SK-N-MC (cell line): Measurements from ENCODE around the gene RETNLB.

Experiments used
- DNase-seq: peaks from one replicate; pipeline ENCODE4 v3.0.0-alpha.2; 2011; ENCODE audit warnings: low read depth, low spot score
- H3K27ac ChIP-seq: fragments of 200-600 bp; sonication (generic); 2 replicates; pipeline ENCODE4 v1.5.1; 2016; ENCODE audit warnings: mixed run types
- H3K36me3 ChIP-seq: fragments of 200-600 bp; sonication (generic); 2 replicates; pipeline ENCODE4 v1.6.1; 2017; ENCODE audit warnings: antibody characterized with exemption, low read length, mixed read lengths; ENCODE audit not compliant: insufficient read depth
- H3K4me3 ChIP-seq: fragments of 200-600 bp; sonication (generic); 2 replicates; pipeline ENCODE4 v1.5.1; 2016
- H3K9ac ChIP-seq: fragments of 200-600 bp; sonication (generic); 2 replicates; pipeline ENCODE4 v1.8.0; 2017; ENCODE audit warnings: mixed run types, mixed read lengths; ENCODE audit not compliant: insufficient read length
- H3K9me3 ChIP-seq: fragments of 200-600 bp; sonication (generic); 2 replicates; pipeline ENCODE4 v1.6.1; 2017; ENCODE audit warnings: low read depth, mild to moderate bottlenecking, antibody characterized with exemption, low read length, moderate library complexity, mixed read lengths
- EZH2 ChIP-seq: fragments of 200-600 bp; sonication (generic); IDR thresholded peaks from one replicate; pipeline ENCODE4 v1.6.1; 2017; ENCODE audit warnings: antibody characterized with exemption
- FOXP2 ChIP-seq: optimal IDR thresholded peaks from 2 replicates; pipeline ENCODE3; 2011; ENCODE audit warnings: mild to moderate bottlenecking, moderate library complexity; ENCODE audit not compliant: insufficient read depth; ENCODE audit errors: extremely low read length, control extremely low read depth
- POLR2AphosphoS5 ChIP-seq: IDR thresholded peaks from 2 replicates; pipeline ENCODE4 v1.6.1; 2012; ENCODE audit warnings: mild to moderate bottlenecking, low read depth, low read length, borderline replicate concordance

The RETNLB gene

DNA sequence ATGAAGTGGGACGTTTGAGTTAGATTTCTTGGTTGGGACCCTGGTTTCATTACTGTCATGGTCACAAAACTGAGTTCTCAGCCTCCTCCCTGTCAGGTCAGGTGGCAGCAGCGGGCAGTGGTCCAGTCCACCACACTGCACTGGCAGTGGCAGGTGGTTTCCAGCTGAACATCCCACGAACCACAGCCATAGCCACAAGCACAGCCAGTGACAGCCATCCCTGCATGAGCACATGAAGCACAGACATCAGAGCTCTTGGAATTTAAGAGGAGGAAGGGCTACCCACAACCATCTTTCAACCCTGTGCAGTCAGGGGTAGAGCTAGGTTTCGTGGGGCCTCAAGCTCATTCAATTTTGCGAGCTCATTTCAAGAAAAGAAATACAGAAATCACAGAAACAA is 1.5 kb downstream of the RETNLB start:
- Histone ChIP-seq H3K9me3 (no peaks in the 10 kb centered on the region), H3K4me3 (no peak overlapping the region), H3K9ac (no peak overlapping the region), H3K36me3 (no peaks in the 10 kb centered on the region), H3K27ac (no peak overlapping the region)
- DNase-seq = no peak
- no peak for TF ChIP-seq POLR2AphosphoS5
- TF ChIP-seq EZH2 = no peak
- no peak for TF ChIP-seq FOXP2

DNA sequence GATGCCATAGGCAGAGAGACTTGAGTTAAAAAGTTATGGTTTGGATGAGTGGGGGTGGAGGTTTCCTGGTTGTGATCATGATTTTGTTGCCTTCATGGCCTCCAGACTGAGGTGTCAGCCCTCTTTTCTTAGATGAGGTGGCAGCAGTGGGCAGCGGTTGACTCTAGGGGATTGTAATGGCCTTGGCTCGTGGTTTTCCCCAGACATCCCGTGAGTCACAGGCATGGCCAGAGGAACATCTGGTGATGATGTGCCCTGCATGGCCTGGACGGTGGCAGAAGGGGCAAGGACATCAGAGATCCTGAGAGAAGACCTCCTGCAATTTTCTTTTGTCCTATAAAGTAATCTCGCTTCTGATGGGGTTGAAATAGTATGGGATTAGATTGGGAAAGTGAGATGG is 12.4 kb downstream of the RETNLB start:
- no peak for TF ChIP-seq FOXP2
- TF ChIP-seq POLR2AphosphoS5 = no peak
- TF ChIP-seq EZH2 = no peak
- no peaks in the 10 kb centered on the region for H3K9me3 ChIP-seq
- DNase-seq = no peak
- H3K27ac ChIP-seq = no peak overlapping the region
- no peak overlapping the region for H3K9ac ChIP-seq
- H3K4me3 ChIP-seq = no peak overlapping the region
- no peaks in the 10 kb centered on the region for H3K36me3 ChIP-seq

DNA sequence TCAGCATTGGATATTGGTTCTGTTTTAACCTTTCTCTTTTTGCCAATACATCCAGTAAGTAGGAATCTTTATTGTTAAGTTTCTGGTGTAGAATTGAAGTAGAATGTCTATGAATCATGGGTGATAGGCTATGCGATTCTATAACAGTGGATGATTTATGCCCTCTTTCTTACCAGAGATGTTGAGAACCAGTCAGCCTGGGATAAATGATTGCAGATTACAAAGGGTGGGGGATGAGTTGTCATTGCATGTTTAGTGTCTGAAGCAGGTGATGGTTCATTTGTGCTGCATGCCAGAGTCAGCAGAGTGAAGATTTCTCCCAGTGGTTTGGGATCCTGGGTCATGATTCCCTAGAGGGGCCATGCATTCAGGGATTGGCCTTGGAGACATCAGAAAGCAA is 14.3 kb downstream of the RETNLB start:
- no peaks in the 10 kb centered on the region for H3K9me3 ChIP-seq
- no peak for DNase-seq
- no peak overlapping the region for H3K9ac ChIP-seq
- H3K4me3 ChIP-seq = no peak overlapping the region
- no peaks in the 10 kb centered on the region for H3K36me3 ChIP-seq
- no peak for TF ChIP-seq FOXP2
- no peak for TF ChIP-seq EZH2
- no peak for TF ChIP-seq POLR2AphosphoS5
- no peak overlapping the region for H3K27ac ChIP-seq

DNA sequence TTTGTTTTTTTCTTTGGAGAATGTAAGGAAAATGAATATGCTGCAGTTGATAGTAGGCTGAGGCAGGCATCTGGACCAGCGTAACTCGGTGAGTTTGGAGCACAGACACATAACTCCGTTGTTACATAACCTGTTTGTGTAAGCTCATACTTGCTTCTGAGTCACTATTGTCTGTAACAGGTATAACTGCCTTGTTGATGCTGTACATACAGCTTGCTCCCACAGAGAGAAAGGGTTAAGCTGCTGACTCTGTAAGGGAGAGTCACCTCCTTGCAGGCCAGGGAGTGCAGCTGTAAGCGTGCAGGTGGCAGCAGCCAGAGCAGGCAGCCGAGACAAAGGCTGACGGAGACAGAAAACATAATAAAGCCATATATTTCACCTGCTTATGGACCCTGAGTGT is 20.4 kb downstream of the RETNLB start:
- Histone ChIP-seq H3K9me3 (no peaks in the 10 kb centered on the region), H3K36me3 (no peaks in the 10 kb centered on the region), H3K9ac (no peak overlapping the region), H3K27ac (no peak overlapping the region), H3K4me3 (no peak overlapping the region)
- TF ChIP-seq EZH2 = no peak
- TF ChIP-seq FOXP2 = no peak
- TF ChIP-seq POLR2AphosphoS5 = no peak
- DNase-seq = no peak

DNA sequence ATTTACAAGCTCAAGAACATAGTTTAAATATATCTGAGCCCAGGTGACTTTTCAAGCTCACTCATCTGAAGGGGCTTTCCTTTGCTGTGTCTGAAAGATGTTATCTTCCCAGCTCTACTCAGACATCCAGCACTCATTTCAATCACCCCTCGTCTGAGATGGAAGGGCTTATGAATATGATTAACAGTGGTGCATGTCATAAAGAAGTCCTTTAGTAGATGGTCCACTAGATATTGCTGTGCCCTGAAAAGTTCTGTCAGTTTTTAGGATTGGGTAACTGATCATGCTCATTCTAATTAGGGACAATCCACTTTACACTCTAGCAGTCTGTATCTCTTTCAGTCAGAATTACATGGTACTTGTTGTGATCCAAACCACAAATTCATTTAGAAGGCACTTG is 28.3 kb downstream of the RETNLB start:
- Histone ChIP-seq H3K4me3 (no peak overlapping the region), H3K9me3 (no peaks in the 10 kb centered on the region), H3K36me3 (no peaks in the 10 kb centered on the region), H3K27ac (no peak overlapping the region), H3K9ac (no peak overlapping the region)
- TF ChIP-seq FOXP2 (no peak), POLR2AphosphoS5 (no peak), EZH2 (no peak)
- DNase-seq = no peak

DNA sequence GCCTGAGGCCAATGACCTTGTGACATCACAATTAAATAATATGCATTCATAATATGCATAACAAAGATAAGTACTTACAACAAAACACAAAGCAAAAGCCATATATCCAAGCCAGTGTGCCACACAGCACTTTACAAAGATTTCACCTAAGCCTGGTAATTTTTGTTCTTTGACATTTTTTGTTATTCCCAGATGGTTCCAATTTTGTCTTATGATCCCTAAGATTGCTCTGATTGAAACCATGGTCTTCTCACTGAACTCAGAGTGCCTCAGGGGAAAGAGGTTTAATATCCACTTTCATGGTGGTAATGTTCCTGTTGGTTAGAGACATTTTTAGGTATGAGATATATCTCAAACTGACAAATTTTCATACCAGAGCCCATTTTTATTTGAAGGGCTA is 29.1 kb downstream of the RETNLB start:
- Histone ChIP-seq H3K4me3 (no peak overlapping the region), H3K36me3 (no peaks in the 10 kb centered on the region), H3K9ac (no peak overlapping the region), H3K27ac (no peak overlapping the region), H3K9me3 (no peaks in the 10 kb centered on the region)
- DNase-seq = no peak
- TF ChIP-seq POLR2AphosphoS5 (no peak), FOXP2 (no peak), EZH2 (no peak)

DNA sequence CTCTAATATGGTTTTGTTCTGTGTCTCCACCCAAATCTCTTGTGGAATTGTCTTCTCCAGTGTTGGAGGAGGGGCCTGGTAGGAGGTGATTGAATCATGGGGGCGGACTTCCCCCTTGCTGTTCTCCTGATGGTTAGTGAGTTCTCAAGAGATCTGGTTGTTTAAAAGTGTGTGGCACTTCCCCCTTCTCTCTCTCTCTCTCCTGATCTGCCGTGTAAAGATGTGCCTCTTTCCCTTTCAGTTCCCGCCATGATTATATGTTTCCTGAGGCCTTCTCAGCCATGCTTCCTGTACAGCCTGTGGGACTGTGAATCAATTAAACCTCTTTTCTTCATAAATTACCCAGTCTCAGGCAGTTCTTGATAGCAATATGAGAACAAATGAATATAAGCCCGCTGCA is 33.1 kb downstream of the RETNLB start:
- no peak for TF ChIP-seq POLR2AphosphoS5
- TF ChIP-seq FOXP2 = no peak
- TF ChIP-seq EZH2 = no peak
- DNase-seq = no peak
- H3K27ac ChIP-seq = no peak overlapping the region

DNA sequence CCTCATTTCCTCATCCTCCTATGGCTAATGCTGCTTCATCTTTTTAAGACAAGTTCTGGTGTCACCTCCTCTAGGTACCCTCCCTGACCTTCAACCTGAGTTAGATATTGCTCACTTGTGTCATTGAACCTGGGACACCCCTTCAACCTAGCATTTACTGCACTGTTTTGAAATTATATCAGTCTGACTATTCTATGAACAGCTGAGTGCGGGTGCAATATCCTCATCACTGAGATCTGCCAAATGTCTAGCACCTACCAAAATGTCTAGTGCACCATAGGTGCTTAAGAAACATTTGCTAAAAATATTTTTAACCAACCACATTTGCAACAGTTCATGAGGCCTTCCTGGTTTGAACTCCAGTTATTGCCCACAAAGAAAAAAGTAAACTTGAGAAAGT is 34.5 kb downstream of the RETNLB start:
- TF ChIP-seq EZH2 (no peak), FOXP2 (no peak), POLR2AphosphoS5 (no peak)

More for the DNA sequence above, 33.1 kb downstream of the RETNLB start:
- Histone ChIP-seq H3K9me3 (no peaks in the 10 kb centered on the region), H3K36me3 (no peaks in the 10 kb centered on the region), H3K4me3 (no peak overlapping the region), H3K9ac (no peak overlapping the region)

DNA sequence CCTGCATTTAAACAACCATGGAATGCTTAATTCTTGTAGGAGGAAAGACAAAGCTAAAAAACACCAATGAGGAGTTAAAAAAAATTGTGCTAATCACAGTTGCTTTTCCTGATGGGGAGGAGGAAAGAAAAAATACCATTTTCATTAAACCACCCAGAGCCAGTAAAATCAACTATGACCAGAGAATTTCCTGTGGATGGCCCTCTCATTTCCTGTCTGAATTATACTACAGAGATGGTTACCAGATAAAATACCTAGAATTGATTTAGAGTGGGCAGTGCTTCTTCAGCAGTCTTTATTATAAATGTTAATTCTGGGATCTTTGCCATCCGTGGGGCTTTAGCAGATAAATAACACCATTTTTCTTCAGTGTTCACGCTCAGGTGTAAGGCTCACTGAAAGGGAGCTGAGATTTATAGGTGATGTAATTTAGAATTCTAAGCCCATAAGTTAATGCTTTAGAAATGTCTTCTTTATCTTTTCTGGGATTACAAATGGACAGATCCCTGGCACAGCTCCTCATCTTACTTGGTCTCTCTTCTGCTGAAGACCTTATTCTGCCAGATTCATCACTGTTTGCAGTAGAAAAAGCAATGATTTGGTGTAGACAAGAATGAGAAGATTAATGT is 37.9 kb downstream of the RETNLB start:
- peak overlapping the region; percentile 61 for H3K4me3 ChIP-seq
- H3K36me3 ChIP-seq = no peaks in the 10 kb centered on the region
- peak overlapping the region; percentile 86 for H3K27ac ChIP-seq
- H3K9me3 ChIP-seq = no peaks in the 10 kb centered on the region
- peak overlapping the region; percentile 45 for H3K9ac ChIP-seq
- TF ChIP-seq EZH2 (no peak), POLR2AphosphoS5 (peak; percentile 44; the same call in 1 of the 2 replicates)
- no peak for DNase-seq

More for the DNA sequence above, 34.5 kb downstream of the RETNLB start:
- H3K9ac ChIP-seq = no peak overlapping the region
- DNase-seq = no peak
- no peak overlapping the region for H3K27ac ChIP-seq
- H3K36me3 ChIP-seq = no peaks in the 10 kb centered on the region
- H3K4me3 ChIP-seq = no peak overlapping the region
- H3K9me3 ChIP-seq = no peaks in the 10 kb centered on the region
